MCF 10A (cell line): Measurements from ENCODE around the gene MB. TPM values are rescaled to one million over a fixed set of nuclear protein-coding genes. Genes with fewer than 3 reads are reported as not detected.

Experiments
- BruUV-seq: library from RNA; stranded (reverse); fragments of 400-500 nt; replicated peaks from 2 replicates; lab custom pipeline; 2021; lab: Mats Ljungman, UMichigan
- CTCF ChIA-PET: fragments of 300-600 bp; sonication (Branson Sonifier 250); formaldehyde crosslinking; extraction: SDS; loops from one replicate; lab custom pipeline; 2021; ENCODE audit warnings: antibody characterized with exemption, inconsistent platforms; lab: Yijun Ruan, JAX
- POLR2A ChIA-PET: fragments of 300-600, 350-650 bp; sonication (Branson Sonifier 250); formaldehyde crosslinking; extraction: SDS; loops from one replicate; lab custom pipeline; 2020; ENCODE audit warnings: antibody characterized with exemption, inconsistent platforms; lab: Yijun Ruan, JAX
- DNase-seq: peaks from one replicate; pipeline ENCODE4 v3.0.0-alpha.2; 2018; ENCODE audit not compliant: unreplicated experiment
- H3K27ac Mint-ChIP-seq: one replicate; pipeline ENCODE4 v1.8.0; 2022; ENCODE audit warnings: mild to moderate bottlenecking, low read depth, mixed read lengths; ENCODE audit not compliant: unreplicated experiment
- H3K27me3 Mint-ChIP-seq: one replicate; pipeline ENCODE4 v1.8.0; 2022; ENCODE audit warnings: mixed read lengths; ENCODE audit not compliant: insufficient read depth, unreplicated experiment
- H3K36me3 Mint-ChIP-seq: one replicate; pipeline ENCODE4 v1.8.0; 2022; ENCODE audit warnings: mild to moderate bottlenecking, moderate library complexity, mixed read lengths; ENCODE audit not compliant: insufficient read depth, unreplicated experiment
- H3K4me1 Mint-ChIP-seq: one replicate; pipeline ENCODE4 v1.8.0; 2022; ENCODE audit warnings: mixed read lengths; ENCODE audit not compliant: insufficient read depth, unreplicated experiment
- H3K4me3 Mint-ChIP-seq: one replicate; pipeline ENCODE4 v1.8.0; 2022; ENCODE audit warnings: mild to moderate bottlenecking, moderate library complexity, mixed read lengths; ENCODE audit not compliant: unreplicated experiment
- H3K9me3 Mint-ChIP-seq: one replicate; pipeline ENCODE4 v1.8.0; 2022; ENCODE audit warnings: mixed read lengths; ENCODE audit not compliant: unreplicated experiment
- CTCF ChIP-seq: fragments of 200-600 bp; IDR thresholded peaks from one replicate; pipeline ENCODE4 v1.8.0; 2022; ENCODE audit warnings: antibody characterized with exemption, mild to moderate bottlenecking; ENCODE audit not compliant: unreplicated experiment
- intact Hi-C: fragments of 100-400 bp; cut with micrococcal nuclease; formaldehyde crosslinking; loops from 2 replicates; pipeline ENCODE4 v1.14.1; 2022
- total RNA-seq: library from RNA; stranded (reverse); gene quantifications from 2 replicates; pipeline ENCODE4 v1.2.3, GENCODE V29; 2022

The MB gene
- total RNA-seq, 1 experiment from 2014 or later, result not detected

- H3K27ac Mint-ChIP-seq, result no peak overlapping the region
- H3K4me3 Mint-ChIP-seq, result no peak overlapping the region
- POLR2A ChIA-PET, result interaction anchor here (0.6 to 0.7 kb wide), 2 partner anchors 26 to 219 kb away, joined by 3 read pairs; no protein-coding TSS in a partner anchor
- TF ChIP-seq CTCF, result no peak
- DNase-seq, result no peak
- H3K36me3 Mint-ChIP-seq, result no peaks in the 10 kb centered on the region
- H3K9me3 Mint-ChIP-seq, result no peaks in the 10 kb centered on the region
- peaks cover 28% of the 10 kb centered on the region for H3K4me1 Mint-ChIP-seq
- BruUV-seq, result no TSS peak
- CTCF ChIA-PET, result interaction anchor here (0.7 to 1.7 kb wide), 4 partner anchors 8 to 330 kb away, joined by 3 to 9 read pairs (median 3); no protein-coding TSS in a partner anchor
- intact Hi-C loops, result no loop called here
- H3K27me3 Mint-ChIP-seq, result no peaks in the 10 kb centered on the region
Measured at GRCh38 chr22:35590634-35591295, 26.4 kb downstream of the MB start.

GRCh38 chr22:35589756-35590093 is 27.4 kb downstream of the MB start:
- DNase-seq, result no peak
- no TSS peak for BruUV-seq
- H3K4me3 Mint-ChIP-seq, result no peak overlapping the region
- ChIA-PET CTCF (interaction anchor here (1.2 kb wide), 1 partner anchor 239 kb away, joined by 8 read pairs; no protein-coding TSS in a partner anchor), POLR2A (interaction anchor here (0.6 kb wide), 1 partner anchor 155 kb away, joined by 3 read pairs; no protein-coding TSS in a partner anchor)
- no peak for TF ChIP-seq CTCF
- H3K27ac Mint-ChIP-seq, result peak overlapping the region; percentile 36
- H3K9me3 Mint-ChIP-seq, result no peaks in the 10 kb centered on the region
- intact Hi-C loops, result loop anchor here (1.0 kb wide), 4 partner anchors 34 to 535 kb away; no protein-coding TSS in a partner anchor
- no peaks in the 10 kb centered on the region for H3K36me3 Mint-ChIP-seq
- H3K4me1 Mint-ChIP-seq, result peaks cover 32% of the 10 kb centered on the region
- H3K27me3 Mint-ChIP-seq, result no peaks in the 10 kb centered on the region

GRCh38 chr22:35589071-35589755 is 27.9 kb downstream of the MB start:
- Mint-ChIP-seq H3K36me3 (no peaks in the 10 kb centered on the region), H3K27me3 (no peaks in the 10 kb centered on the region), H3K4me3 (no peak overlapping the region), H3K4me1 (peaks cover 32% of the 10 kb centered on the region), H3K27ac (peak overlapping the region; percentile 36), H3K9me3 (no peaks in the 10 kb centered on the region)
- ChIA-PET POLR2A (interaction anchor here (0.6 kb wide), 3 partner anchors 154 to 487 kb away, joined by 3 read pairs; no protein-coding TSS in a partner anchor), CTCF (interaction anchor here (1.0 to 1.2 kb wide), 2 partner anchors 30 to 238 kb away, joined by 4 to 8 read pairs; no protein-coding TSS in a partner anchor)
- no peak for TF ChIP-seq CTCF
- intact Hi-C loops, result loop anchor here (1.0 kb wide), 4 partner anchors 34 to 535 kb away; no protein-coding TSS in a partner anchor
- peak; percentile 97 for DNase-seq
- BruUV-seq, result no TSS peak

GRCh38 chr22:35587896-35588295 is 29.2 kb downstream of the MB start:
- POLR2A ChIA-PET, result interaction anchor here (0.6 kb wide), 1 partner anchor 39 kb away, joined by 5 read pairs; no protein-coding TSS in a partner anchor
- no peaks in the 10 kb centered on the region for H3K27me3 Mint-ChIP-seq
- H3K27ac Mint-ChIP-seq, result no peak overlapping the region
- no TSS peak for BruUV-seq
- DNase-seq, result no peak
- TF ChIP-seq CTCF, result no peak
- CTCF ChIA-PET, result interaction anchor here (0.7 to 1.5 kb wide), 3 partner anchors 29 to 243 kb away, joined by 3 to 4 read pairs (median 4); no protein-coding TSS in a partner anchor
- peaks cover 27% of the 10 kb centered on the region for H3K4me1 Mint-ChIP-seq
- no peaks in the 10 kb centered on the region for H3K36me3 Mint-ChIP-seq
- intact Hi-C loops, result no loop called here
- H3K4me3 Mint-ChIP-seq, result no peak overlapping the region
- no peaks in the 10 kb centered on the region for H3K9me3 Mint-ChIP-seq
